Chondrocyte (in vitro differentiated cells): ENCODE results near the gene NXPE3. TPM values are rescaled to one million over a fixed set of nuclear protein-coding genes. Genes with fewer than 3 reads are reported as not detected.
A peak's percentile ranks its signal among the peaks of the same experiment; 100 is the strongest.

Experiments used
- DNase-seq: peaks from one replicate; pipeline ENCODE4 v3.0.0; 2021; ENCODE audit warnings: mixed read lengths, low spot score
- H3K27ac Mint-ChIP-seq: one replicate; pipeline ENCODE4 v1.8.0; 2021; ENCODE audit warnings: mild to moderate bottlenecking, moderate library complexity, mixed read lengths; ENCODE audit not compliant: unreplicated experiment
- H3K27me3 Mint-ChIP-seq: 2 replicates; pipeline ENCODE4 v1.8.0; 2021; ENCODE audit warnings: low read depth, mixed read lengths
- H3K36me3 Mint-ChIP-seq: 2 replicates; pipeline ENCODE4 v1.8.0; 2021; ENCODE audit warnings: low read depth, mixed read lengths
- H3K4me1 Mint-ChIP-seq: 2 replicates; pipeline ENCODE4 v1.8.0; 2021; ENCODE audit warnings: low read depth, mild to moderate bottlenecking, mixed read lengths
- H3K4me3 Mint-ChIP-seq: one replicate; pipeline ENCODE4 v1.8.0; 2021; ENCODE audit warnings: mild to moderate bottlenecking, moderate library complexity, mixed read lengths; ENCODE audit not compliant: unreplicated experiment
- H3K9me3 Mint-ChIP-seq: 2 replicates; pipeline ENCODE4 v1.8.0; 2021; ENCODE audit warnings: low read depth, mixed read lengths
- total RNA-seq: library from RNA; stranded (reverse); gene quantifications from 3 replicates; pipeline ENCODE4 v1.2.1, GENCODE V29; 2021
- TF ChIP-seq, protein P1 (sequence below): fragments of 200-600 bp; sonication (generic); IDR thresholded peaks from 2 replicates; pipeline ENCODE4 v1.5.0; 2021; ENCODE audit warnings: antibody characterized with exemption, mild to moderate bottlenecking, moderate library complexity

The NXPE3 gene
- total RNA-seq, 1 donor from 2014 or later: 20.3 TPM

DNA sequence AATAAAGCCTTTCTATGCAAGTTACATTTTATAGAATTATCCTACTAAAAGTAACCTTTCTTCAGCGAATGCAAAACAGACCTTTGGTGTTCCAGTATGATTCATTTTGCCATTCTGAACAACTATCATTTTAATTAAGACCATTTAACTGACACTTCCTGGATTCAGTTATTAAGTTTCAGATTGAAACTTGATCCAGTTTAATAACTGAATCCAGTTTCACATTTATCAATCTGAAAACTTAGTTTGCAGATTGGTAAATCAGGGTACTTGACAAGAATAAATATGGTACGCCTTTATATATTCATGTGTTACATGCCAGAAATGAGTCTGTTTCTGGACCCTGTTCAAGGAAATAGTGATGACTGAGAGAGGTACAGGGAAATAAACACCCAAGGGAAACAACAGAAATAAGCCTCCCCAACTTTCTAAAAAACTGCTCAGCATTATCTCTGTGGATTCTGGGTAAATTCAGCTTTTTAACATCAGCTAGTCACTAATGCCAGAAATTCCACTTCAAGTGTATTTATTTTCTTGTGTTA lies 47.0 kb downstream of the NXPE3 start:
- no peak for DNase-seq
- H3K4me3 Mint-ChIP-seq: no peak overlapping the region
- TF ChIP-seq, protein P1, sequence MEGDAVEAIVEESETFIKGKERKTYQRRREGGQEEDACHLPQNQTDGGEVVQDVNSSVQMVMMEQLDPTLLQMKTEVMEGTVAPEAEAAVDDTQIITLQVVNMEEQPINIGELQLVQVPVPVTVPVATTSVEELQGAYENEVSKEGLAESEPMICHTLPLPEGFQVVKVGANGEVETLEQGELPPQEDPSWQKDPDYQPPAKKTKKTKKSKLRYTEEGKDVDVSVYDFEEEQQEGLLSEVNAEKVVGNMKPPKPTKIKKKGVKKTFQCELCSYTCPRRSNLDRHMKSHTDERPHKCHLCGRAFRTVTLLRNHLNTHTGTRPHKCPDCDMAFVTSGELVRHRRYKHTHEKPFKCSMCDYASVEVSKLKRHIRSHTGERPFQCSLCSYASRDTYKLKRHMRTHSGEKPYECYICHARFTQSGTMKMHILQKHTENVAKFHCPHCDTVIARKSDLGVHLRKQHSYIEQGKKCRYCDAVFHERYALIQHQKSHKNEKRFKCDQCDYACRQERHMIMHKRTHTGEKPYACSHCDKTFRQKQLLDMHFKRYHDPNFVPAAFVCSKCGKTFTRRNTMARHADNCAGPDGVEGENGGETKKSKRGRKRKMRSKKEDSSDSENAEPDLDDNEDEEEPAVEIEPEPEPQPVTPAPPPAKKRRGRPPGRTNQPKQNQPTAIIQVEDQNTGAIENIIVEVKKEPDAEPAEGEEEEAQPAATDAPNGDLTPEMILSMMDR: no peak
- no peaks in the 10 kb centered on the region for H3K9me3 Mint-ChIP-seq
- H3K4me1 Mint-ChIP-seq: peaks cover 42% of the 10 kb centered on the region
- no peaks in the 10 kb centered on the region for H3K27me3 Mint-ChIP-seq
- peaks cover 13% of the 10 kb centered on the region for H3K36me3 Mint-ChIP-seq
- H3K27ac Mint-ChIP-seq: peak overlapping the region; percentile 71

DNA sequence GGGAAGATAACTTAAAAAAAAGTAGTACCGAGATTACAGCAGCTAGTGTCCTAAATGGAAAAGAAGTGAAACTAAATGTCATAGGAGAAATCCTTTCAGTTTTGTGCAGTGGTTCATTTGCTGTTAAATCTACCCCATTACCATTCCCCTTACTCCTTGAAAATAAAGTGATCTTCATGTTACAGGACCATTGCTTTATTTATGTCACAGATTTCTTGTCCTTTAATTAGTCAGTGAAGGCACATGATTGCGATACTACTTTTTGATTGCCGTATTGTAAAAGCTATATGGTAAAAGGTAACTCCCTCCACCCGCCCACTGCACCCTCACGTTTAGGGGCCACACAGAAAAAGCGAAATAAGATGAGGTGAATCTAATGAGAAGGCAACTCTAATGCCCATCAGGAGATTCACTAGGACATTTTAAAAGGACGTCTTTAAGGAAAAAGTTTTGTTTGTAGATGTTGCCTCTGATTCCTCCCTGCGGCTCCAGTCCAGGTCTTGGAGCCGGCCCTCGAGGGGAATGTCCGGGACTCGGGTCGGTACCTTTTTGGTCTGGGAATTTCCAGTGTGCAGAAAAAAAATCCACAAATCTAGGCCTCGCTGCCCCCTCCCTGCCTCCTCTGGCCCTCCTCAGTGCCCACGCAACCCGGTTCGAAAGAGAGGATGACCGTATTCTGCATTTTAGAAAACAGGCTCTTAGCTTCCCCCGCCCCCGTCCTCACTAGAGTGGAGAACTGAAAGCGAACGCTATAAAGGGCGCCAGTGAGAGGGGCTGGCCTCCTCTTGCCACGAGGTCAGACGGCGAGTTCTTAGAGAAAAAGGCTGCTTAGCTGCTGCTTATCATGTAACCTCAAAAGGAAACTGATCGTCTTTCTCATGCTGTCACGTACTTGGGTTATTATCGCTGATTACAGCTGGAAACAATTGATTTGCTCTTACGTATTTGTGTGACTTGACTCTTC lies 48.5 kb downstream of the NXPE3 start:
- peak overlapping the region; percentile 97 for H3K27ac Mint-ChIP-seq
- H3K4me3 Mint-ChIP-seq: peak overlapping the region; percentile 84
- H3K9me3 Mint-ChIP-seq: no peaks in the 10 kb centered on the region
- TF ChIP-seq, protein P1: peak; percentile 19
- peaks cover 4% of the 10 kb centered on the region for H3K36me3 Mint-ChIP-seq
- H3K4me1 Mint-ChIP-seq: peaks cover 46% of the 10 kb centered on the region
- H3K27me3 Mint-ChIP-seq: no peaks in the 10 kb centered on the region
- DNase-seq: no peak

DNA sequence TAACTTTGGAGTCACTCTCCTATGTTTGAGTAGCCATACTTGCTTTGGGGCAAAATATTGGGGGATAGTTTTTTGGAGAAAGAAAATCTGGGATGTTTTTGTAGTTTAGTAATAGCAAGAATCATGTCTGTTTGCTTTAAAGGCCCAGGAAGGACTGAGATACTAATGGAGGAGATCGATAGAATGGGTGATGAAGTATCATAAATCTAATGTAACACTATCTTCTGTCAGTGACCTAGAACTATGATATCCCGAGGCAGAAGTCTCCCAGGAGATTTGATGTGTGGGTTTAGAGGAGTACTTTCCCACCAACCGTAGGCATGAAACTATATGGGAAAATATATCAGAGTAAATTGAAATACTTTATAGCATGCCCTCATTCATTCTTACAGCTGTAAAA lies 49.3 kb downstream of the NXPE3 start:
- TF ChIP-seq, protein P1: no peak
- Mint-ChIP-seq H3K4me1 (peaks cover 46% of the 10 kb centered on the region), H3K36me3 (peaks cover 6% of the 10 kb centered on the region), H3K4me3 (peak overlapping the region; percentile 84), H3K27ac (peak overlapping the region; percentile 97), H3K27me3 (no peaks in the 10 kb centered on the region), H3K9me3 (no peaks in the 10 kb centered on the region)
- no peak for DNase-seq

DNA sequence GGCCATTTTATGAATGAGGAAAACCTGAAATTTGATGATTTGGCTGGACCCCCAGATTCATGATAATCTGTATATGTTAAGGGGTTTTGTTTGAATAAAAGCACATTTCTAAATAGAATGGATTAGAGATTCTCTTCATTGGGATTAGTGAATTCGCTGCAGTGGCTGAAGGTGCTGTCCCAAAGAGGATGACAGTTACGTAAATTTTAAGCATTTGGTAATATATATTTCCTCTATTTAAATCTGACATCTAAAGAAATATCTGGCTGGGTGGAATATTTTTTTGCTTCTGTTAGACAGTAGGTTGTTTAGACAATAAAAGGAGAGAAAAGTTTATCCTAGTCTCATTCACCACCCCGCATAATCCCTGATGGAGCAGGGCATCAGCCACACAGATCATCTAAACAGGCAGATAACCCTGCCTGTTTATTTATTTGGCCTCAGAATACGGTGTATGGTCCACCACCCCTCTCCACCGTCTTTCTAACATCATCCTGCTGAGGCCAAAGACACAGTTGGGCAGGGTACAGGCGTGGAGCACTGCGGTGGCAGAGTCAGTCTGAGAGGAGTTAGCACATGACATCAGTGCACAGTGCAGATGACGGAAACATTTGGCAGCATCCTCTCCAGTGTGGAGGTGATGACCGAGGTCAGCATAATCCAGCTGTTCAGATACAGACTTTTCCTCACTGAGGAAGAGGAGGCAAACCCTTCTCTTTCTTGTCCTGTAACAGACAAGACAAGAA lies 49.9 kb downstream of the NXPE3 start:
- H3K9me3 Mint-ChIP-seq: no peaks in the 10 kb centered on the region
- peaks cover 6% of the 10 kb centered on the region for H3K36me3 Mint-ChIP-seq
- peak overlapping the region; percentile 84 for H3K4me3 Mint-ChIP-seq
- TF ChIP-seq, protein P1: no peak
- peaks cover 46% of the 10 kb centered on the region for H3K4me1 Mint-ChIP-seq
- H3K27ac Mint-ChIP-seq: peak overlapping the region; percentile 97
- no peak for DNase-seq
- H3K27me3 Mint-ChIP-seq: no peaks in the 10 kb centered on the region

DNA sequence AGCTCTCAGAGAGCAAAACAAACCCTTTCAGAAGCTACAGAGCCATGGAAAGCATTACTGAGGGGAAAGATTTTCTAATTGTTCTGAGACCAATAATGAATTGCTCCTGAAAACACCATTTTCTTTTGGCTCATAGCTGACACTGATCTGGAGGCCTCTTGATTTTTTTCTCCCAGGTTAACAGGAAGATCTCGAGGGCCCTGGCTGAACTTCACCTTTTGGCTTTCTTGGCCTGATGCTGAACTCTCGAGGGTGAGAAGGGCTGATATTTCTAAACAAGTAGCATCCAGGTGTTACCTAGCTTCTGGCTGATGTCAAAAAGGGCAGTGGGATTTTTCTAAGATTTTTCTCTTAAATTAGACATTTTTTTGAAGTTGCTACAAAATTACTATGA lies 50.4 kb downstream of the NXPE3 start:
- Mint-ChIP-seq H3K27me3 (no peaks in the 10 kb centered on the region), H3K4me1 (peaks cover 46% of the 10 kb centered on the region), H3K27ac (no peak overlapping the region), H3K4me3 (no peak overlapping the region), H3K36me3 (peaks cover 6% of the 10 kb centered on the region), H3K9me3 (no peaks in the 10 kb centered on the region)
- TF ChIP-seq, protein P1: no peak
- DNase-seq: no peak
